Sciatic nerve (tissue), 2 donors: ENCODE results near the gene RAB2B. TPM values are rescaled to one million over a fixed set of nuclear protein-coding genes. Genes with fewer than 3 reads are reported as not detected.
"Not testable (repeated sequence)": the region's sequence is repeated elsewhere in the genome, so short reads cannot be mapped to it uniquely, and the experiment has no call there.

ENCODE experiments used
- ATAC-seq: fragments of 200-7000 bp; cut with Tn5 transposase; one replicate; pipeline ENCODE4 v1.9.1; 2020; ENCODE audit warnings: mild to moderate bottlenecking, moderate library complexity
- DNase-seq: peaks from one replicate; pipeline ENCODE4 v3.0.0-alpha.2; 2020; ENCODE audit warnings: low spot score
- intact Hi-C: fragments of 100-400 bp; cut with DNase I; formaldehyde crosslinking; loops from one replicate; pipeline ENCODE4 v1.14.2; 2022
- total RNA-seq: library from RNA; stranded (reverse); fragmentation: NEBNext Ultra II Directional; extraction: Animal tissue kit (Norgen Biotek cat#: 25700); gene quantifications from one replicate; pipeline ENCODE4 v1.2.1, GENCODE V29; 2021
- donor health status: DM: no; HTN: no; CAD: no.
- donor health status: DM: no; HTN: no; CAD: no.

RAB2B gene
- total RNA-seq, 1 donor from 2014 or later: 41.0 TPM

- no peak for ATAC-seq
- intact Hi-C loops: no loop called here
- no peak for DNase-seq
Observed at GRCh38 chr14:21496453-21496852, 19.7 kb upstream of the RAB2B start.

DNA sequence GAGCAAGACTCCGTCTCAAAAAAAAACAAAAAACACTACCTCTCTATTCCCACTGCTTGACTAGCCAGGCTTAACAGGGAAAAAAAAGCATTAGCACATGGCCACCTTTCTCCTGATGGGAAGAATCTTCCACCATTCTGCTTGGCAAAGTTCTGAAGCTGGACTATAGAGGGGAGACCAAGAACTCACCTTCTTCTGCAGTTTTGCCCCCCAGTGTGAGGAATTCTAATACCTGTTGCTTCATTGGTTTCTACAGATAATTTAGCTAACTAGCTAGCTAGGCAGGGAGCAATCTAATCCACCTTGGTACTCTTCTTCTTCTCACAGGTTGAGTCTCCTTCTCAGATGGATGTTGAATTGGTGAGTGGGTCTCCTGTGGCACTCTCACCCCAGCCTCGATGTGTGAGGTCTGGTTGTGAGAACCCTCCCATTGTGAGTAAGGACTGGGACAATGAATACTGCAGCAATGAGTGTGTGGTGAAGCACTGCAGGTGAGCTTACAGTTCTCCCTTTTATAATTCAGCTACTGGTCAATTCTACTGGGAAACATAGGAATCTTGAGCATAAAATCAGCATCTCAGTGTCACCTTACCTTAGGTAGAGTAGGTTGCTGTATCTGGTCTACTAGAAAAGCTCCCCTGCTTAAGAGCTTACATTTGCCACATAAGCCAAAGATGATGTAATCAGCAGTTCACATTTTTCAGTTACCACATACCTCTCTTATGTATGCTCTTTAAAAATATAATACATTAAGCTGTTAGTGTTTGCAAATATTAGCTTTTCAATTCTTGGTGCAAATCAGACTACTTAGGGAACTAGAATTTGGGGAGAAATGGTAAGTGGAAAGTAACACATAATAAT lies 18.4 kb upstream of the RAB2B start:
- intact Hi-C loops: no loop called here
- DNase-seq (no peak), ATAC-seq (no peak)

DNA sequence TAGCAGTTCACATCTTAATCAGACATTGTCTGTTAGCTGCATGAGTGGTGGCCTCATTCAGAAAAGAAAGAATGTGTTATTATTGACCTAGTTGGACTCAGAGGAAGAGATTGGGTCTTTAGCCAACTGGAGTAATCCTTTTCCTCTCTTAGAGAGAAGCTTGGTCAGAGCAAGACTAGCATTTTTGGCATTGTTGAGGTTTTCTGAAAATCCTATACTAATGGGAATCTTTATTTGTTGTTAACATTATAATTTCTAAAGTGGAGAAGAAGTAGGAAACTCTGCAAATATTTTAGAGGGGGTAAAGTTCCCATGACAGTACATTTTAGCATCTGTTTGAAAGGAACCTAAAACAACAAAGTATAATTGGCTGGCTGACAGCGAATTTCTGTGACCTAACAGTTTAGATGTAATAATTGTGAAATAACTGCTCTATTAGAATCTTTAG lies 9.9 kb upstream of the RAB2B start:
- DNase-seq: no peak
- ATAC-seq: no peak
- intact Hi-C loops: no loop called here

GRCh38 chr14:21476523-21476924 lies 235 bp downstream of the RAB2B start:
- intact Hi-C loops: no loop called here
- ATAC-seq (peak; percentile 84), DNase-seq (peak; percentile 90)

DNA sequence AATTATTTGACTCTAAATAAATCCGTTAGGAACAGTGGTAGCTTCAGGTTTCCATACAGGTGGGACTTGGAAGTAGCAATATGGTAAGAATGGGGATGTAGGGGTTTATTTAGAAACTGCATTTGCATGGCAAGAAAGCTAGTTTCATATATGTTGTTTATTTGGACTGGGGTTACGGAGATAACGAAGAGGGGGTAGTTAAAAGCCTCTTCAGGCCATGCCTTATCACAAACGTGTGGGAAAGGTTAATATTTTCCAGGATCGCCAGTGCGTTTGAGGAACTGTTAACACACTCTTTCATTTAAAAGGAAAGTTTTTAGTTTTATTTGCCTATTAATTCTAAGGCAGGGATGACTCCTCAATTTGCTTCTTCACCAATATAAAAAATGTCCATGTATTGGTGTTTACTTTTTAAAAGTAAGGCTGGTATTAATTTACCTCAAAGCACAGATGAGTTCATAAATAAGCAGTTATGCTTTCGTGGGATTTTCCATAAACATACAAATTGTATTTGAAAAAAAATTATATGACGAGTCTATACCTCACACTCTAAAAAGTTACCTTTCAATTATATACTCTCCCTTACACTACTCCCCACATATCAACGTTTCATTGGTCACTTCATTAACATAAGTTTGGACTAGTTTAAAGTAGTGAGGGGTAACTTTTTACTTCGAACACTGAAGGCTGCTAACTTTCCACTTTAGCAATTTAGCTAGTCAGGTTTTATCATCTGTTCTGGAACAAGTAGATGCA lies 814 bp downstream of the RAB2B start:
- DNase-seq: no peak
- intact Hi-C loops: no loop called here
- ATAC-seq: no peak

- ATAC-seq (no peak), DNase-seq (no peak)
- intact Hi-C loops: no loop called here
Observed at GRCh38 chr14:21467616-21468015, 9.1 kb downstream of the RAB2B start.

- intact Hi-C loops: no loop called here
- DNase-seq: peak; percentile 99
- peak; percentile 100 for ATAC-seq
Observed at GRCh38 chr14:21455912-21456667, 20.7 kb downstream of the RAB2B start, which contains the start of gene CHD8. TSS of gene CHD8 (minus strand) at chr14:21456123. CDS start at chr14:21431643, 24,480 bp downstream.

DNA sequence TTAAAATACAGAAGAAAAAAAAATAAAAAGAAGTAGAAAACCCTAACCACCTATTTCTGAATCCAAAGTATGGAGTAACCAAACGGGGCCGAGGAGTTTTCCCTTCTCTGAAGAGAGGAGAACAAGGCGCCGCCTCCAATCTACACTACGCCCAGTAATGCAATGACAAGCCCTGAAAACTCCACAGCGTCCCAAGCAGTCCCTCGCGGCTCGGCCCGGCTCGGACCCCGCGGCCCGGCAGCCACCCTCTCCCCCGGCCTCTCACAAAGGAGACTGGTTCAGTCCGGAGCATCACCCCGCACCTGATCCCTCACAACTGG lies 21.2 kb downstream of the RAB2B start:
- DNase-seq: no peak
- intact Hi-C loops: no loop called here
- peak; percentile 53 for ATAC-seq

DNA sequence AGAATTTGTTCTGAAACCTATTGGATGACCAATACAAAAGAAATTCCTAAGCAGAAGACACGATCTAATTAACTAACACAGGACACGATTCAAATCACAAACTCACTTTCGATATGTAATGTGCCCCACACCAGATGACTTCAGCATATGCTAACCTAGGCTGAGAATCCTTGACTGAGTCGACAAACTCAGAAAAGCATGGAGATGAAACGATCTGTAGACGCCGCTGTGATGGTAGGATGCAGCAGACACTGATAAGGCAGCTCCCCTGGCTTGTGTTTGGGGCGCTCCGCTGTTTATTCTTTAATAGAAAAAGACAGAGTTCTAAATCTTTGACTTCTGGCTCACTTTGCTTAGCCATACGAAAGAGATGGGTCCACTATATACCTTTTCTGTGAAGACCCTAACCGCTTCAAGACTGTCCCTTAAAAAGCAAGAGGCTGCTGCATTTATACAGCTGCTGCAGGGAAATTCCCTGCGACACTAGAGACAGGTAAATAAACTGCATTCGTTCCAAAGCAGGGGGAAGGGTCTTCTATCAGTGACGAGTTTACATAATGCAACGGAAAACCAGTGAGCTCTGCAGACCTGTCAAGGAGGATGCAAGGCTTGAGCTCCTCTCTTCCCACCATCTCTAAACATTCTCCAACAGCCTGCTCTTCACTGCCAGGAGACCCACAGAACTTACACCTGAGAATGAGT lies 21.8 kb downstream of the RAB2B start:
- DNase-seq: no peak
- no peak for ATAC-seq
- intact Hi-C loops: no loop called here

DNA sequence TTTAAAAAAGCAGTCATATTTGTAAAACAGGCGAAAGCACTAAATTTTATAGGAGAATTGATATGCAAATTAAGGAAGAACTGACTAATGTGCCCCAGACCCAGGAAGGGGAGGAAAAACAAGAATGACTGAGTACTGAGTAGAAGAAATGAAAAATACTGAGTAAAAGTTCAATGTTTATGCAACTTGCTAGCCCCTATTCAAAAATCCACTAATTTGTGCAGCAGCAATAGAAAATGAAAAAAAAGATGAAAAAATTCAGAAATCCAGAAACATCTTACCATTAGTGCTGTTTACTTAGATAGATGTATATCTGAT lies 26.9 kb downstream of the RAB2B start:
- no peak for ATAC-seq
- intact Hi-C loops: no loop called here

GRCh38 chr14:21442657-21443056 lies 34.1 kb downstream of the RAB2B start:
- DNase-seq, intact Hi-C loops, ATAC-seq: not testable (repeated sequence)

More for the DNA sequence above, 26.9 kb downstream of the RAB2B start:
- no peak for DNase-seq

DNA sequence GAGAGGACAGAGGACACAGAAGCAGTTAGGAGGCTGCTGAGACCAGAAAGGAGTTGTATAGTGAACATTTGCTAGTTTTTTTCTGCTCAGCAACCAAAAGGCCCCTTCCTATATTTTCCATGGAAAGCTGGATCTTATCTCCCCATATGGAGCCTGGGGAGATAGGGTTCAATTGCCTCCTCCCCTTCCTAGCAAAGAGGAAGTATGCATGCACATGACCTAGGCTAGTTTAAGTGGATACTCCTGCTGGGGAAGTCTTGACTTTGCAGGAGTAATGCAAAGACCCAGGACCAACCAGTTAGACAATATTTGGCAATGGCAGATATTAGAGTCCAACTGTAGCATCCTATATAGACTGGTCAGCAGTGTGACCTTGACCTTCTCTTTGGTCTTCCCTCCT lies 35.9 kb downstream of the RAB2B start:
- ATAC-seq (no peak), DNase-seq (no peak)
- intact Hi-C loops: no loop called here

DNA sequence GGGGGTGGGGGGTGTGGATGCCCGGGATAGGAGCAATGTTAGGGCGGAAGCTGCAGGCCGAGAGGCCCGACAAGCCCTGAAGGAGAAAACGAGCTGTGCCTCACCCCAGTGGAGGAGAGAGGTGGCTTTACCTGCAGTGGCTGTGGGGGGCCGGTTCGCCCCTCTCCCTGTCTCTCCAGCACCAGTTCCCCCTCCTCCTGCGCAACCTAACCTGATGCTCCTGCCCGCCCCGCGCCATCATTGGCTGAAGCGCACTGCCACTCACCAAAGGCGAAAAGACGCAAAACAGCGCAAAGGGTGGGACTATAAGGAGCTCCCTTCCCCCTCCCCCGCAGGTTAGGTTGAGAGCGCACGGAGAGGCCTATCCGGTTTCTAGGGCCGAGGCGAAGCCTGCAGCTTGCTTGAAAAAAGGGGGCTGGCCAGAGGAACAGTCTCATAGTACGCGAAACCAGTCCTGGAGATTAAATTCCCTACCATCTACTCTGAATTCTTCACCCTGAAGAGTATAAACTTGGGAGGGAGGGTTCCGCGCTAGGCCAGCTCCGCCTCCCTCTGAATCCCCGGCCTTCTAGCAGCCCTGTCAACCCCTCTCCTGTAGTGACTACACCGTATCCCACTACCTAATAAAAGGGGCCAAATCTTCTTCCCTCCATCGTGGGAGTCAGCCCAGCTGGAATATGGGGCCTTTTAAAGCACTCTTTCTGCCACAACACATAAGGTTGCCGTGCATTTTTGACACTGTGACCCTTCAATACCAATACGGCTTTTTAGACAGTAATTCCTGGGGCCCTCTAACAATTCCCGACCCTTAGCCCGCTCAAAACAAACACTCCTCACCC lies 39.5 kb downstream of the RAB2B start:
- ATAC-seq: peak; percentile 100
- intact Hi-C loops: no loop called here
- DNase-seq: peak; percentile 99

GRCh38 chr14:21436567-21437062 lies 40.1 kb downstream of the RAB2B start:
- intact Hi-C loops: no loop called here

DNA sequence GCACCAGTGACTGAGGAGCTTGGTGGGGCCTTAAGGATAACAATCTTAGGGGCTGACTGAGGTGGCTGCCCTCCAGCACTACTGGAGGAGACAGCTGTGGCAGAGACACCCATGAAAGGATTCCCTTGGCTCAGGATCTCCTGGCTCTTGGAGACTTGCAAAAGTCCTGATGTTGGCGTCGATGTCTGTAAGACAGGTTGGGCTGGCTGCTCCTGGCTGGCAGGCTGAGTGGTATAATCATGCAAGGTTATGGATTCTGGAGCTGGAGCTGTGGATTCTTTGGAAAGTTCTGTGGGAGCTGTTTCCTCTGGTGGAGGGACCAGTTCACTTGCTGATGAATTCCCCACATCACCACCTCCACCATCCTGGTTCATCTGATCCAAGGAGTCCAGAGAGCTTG lies 45.6 kb downstream of the RAB2B start:
- intact Hi-C loops: no loop called here
- ATAC-seq (no peak), DNase-seq (no peak)

More at GRCh38 chr14:21436567-21437062, 40.1 kb downstream of the RAB2B start:
- ATAC-seq (no peak), DNase-seq (no peak)

- ATAC-seq (no peak), DNase-seq (no peak)
- intact Hi-C loops: no loop called here
Observed at GRCh38 chr14:21428930-21429329, 47.8 kb downstream of the RAB2B start.

- no peak for ATAC-seq
- no peak for DNase-seq
- intact Hi-C loops: no loop called here
Observed at GRCh38 chr14:21426692-21427091, 50.1 kb downstream of the RAB2B start.

- intact Hi-C loops: no loop called here
- ATAC-seq: no peak
- no peak for DNase-seq
Observed at GRCh38 chr14:21419528-21419927, 57.2 kb downstream of the RAB2B start.
